T-helper 2 cell treated with Interferon-gamma antibody and Interleukin-4, amounts not matched to agents 100 ng/mL and 5 ng/mL, for 36 hours (primary cell): ENCODE measurements around the gene UGT1A3. TPM values are rescaled to one million over a fixed set of nuclear protein-coding genes. Genes with fewer than 3 reads are reported as not detected.
"Not testable (repeated sequence)": the region's sequence is repeated elsewhere in the genome, so short reads cannot be mapped to it uniquely, and the experiment has no call there.

Experiments used
- intact Hi-C: fragments of 100-400 bp; cut with micrococcal nuclease; formaldehyde crosslinking; loops from one replicate; pipeline ENCODE4 v1.15.1; 2023
- total RNA-seq: library from RNA; stranded (reverse); gene quantifications from 2 replicates; pipeline ENCODE4 v1.2.3, GENCODE V29; 2022

Gene UGT1A3
- total RNA-seq, 1 donor from 2014 or later, result not detected

- intact Hi-C loops, result no loop called here
Observed at GRCh38 chr2:233707940-233708644, 20.8 kb upstream of the UGT1A3 start.

- intact Hi-C loops, result no loop called here
Observed at GRCh38 chr2:233708942-233709341, 19.9 kb upstream of the UGT1A3 start.

GRCh38 chr2:233711312-233712008 lies 17.4 kb upstream of the UGT1A3 start:
- intact Hi-C loops, result no loop called here

GRCh38 chr2:233712611-233713261 lies 16.1 kb upstream of the UGT1A3 start, which contains the start of gene UGT1A5:
Gene UGT1A5 (plus strand): TSS chr2:233712907. CDS start chr2:233712992, 85 bp downstream.
- intact Hi-C loops, result no loop called here

- intact Hi-C loops, result no loop called here
Observed at GRCh38 chr2:233713262-233713615, 15.6 kb upstream of the UGT1A3 start.

- intact Hi-C loops, result no loop called here
Observed at GRCh38 chr2:233714121-233714520, 14.7 kb upstream of the UGT1A3 start.

GRCh38 chr2:233718552-233718951 lies 10.3 kb upstream of the UGT1A3 start, which contains the start of gene UGT1A4:
Gene UGT1A4 (plus strand): TSS chr2:233718736. CDS start chr2:233718821, 85 bp downstream.
- intact Hi-C loops, result no loop called here

- intact Hi-C loops, result not testable (repeated sequence)
Observed at GRCh38 chr2:233736868-233737653, 8.2 kb downstream of the UGT1A3 start.

GRCh38 chr2:233740870-233741269 lies 12.0 kb downstream of the UGT1A3 start:
- intact Hi-C loops, result no loop called here

- intact Hi-C loops, result no loop called here
Observed at GRCh38 chr2:233743464-233744259, 14.8 kb downstream of the UGT1A3 start.

GRCh38 chr2:233745073-233745755 lies 16.4 kb downstream of the UGT1A3 start:
- intact Hi-C loops, result no loop called here

- intact Hi-C loops, result not testable (repeated sequence)
Observed at GRCh38 chr2:233745838-233746237, 17.0 kb downstream of the UGT1A3 start.

GRCh38 chr2:233746475-233747282 lies 17.8 kb downstream of the UGT1A3 start:
- intact Hi-C loops, result no loop called here

GRCh38 chr2:233747283-233747544 lies 18.4 kb downstream of the UGT1A3 start:
- intact Hi-C loops, result no loop called here

GRCh38 chr2:233750689-233751088 lies 21.8 kb downstream of the UGT1A3 start:
- intact Hi-C loops, result not testable (repeated sequence)

- intact Hi-C loops, result not testable (repeated sequence)
Observed at GRCh38 chr2:233751212-233752009, 22.6 kb downstream of the UGT1A3 start.

- intact Hi-C loops, result no loop called here
Observed at GRCh38 chr2:233754872-233755611, 26.2 kb downstream of the UGT1A3 start.
